Sigmoid colon (tissue), 7 donors: ENCODE measurements around the gene NTM. TPM values are rescaled to one million over a fixed set of nuclear protein-coding genes. Genes with fewer than 3 reads are reported as not detected.

Source experiments
- DNase-seq: peaks from one replicate; pipeline ENCODE4 v3.0.0-alpha.2; 2019
- H3K27ac ChIP-seq, 4 donors: fragments of 200-600 bp; sonication (generic); one replicate each; pipeline ENCODE4 v1.5.1; 2016 to 2019; ENCODE audit warnings: mild to moderate bottlenecking in 1 of 4
- H3K27me3 ChIP-seq, 3 donors: fragments of 200-600 bp; sonication (generic); one replicate each; pipeline ENCODE4 v1.5.1; 2019; ENCODE audit warnings: mild to moderate bottlenecking in 1 of 3
- H3K36me3 ChIP-seq, 4 donors: fragments of 200-600 bp; sonication (generic); one replicate each; pipeline ENCODE4 v1.5.1; 2016 to 2019
- H3K4me1 ChIP-seq, 4 donors: fragments of 200-600 bp; sonication (generic); one replicate each; pipeline ENCODE4 v1.5.1; 2017 to 2019
- H3K4me3 ChIP-seq, 4 donors: fragments of 200-600 bp; sonication (generic); one replicate each; pipeline ENCODE4 v1.5.1; 2017 to 2019; ENCODE audit warnings: mild to moderate bottlenecking in 2 of 4, moderate library complexity in 1 of 4
- H3K9me3 ChIP-seq, 4 donors: fragments of 200-600 bp in 3 of 4; sonication (generic) in 3 of 4; one replicate each; pipeline versions ENCODE4 v1.5.1 to v1.6.1; 2013 to 2019
- CTCF ChIP-seq, 4 experiments: fragments of 450-650 bp in 3 of 4; fragments of 200-600 bp in 1 of 4; IDR thresholded peaks; one replicate each; pipeline ENCODE4 v1.5.1; 2016 to 2019; ENCODE audit warnings: antibody characterized with exemption in 4 of 4, mild to moderate bottlenecking in 3 of 4, moderate library complexity in 2 of 4
- EP300 ChIP-seq, 4 donors: sonication (generic); formaldehyde crosslinking; IDR thresholded peaks; one replicate each; pipeline ENCODE4 v1.6.1; 2017; ENCODE audit warnings: antibody characterized with exemption in 4 of 4
- POLR2A ChIP-seq, 2 donors: fragments of 450-650 bp; IDR thresholded peaks; one replicate each; pipeline ENCODE4 v1.6.1; 2016; ENCODE audit warnings: antibody characterized with exemption in 2 of 2, mild to moderate bottlenecking in 2 of 2, moderate library complexity in 2 of 2
- POLR2AphosphoS5 ChIP-seq, 4 donors: sonication (generic); formaldehyde crosslinking; IDR thresholded peaks; one replicate each; pipeline ENCODE4 v1.6.1; 2017; ENCODE audit warnings: antibody characterized with exemption in 4 of 4
- WGBS, 2 donors: extraction: QIAGEN DNeasy Blood & Tissue Kit; methylation state at CpG; one replicate each; pipeline ENCODE4 v1.1.7; 2013; 5-methylcytosine and 5-hydroxymethylcytosine counted together
- intact Hi-C: fragments of 100-400 bp; cut with DNase I; formaldehyde crosslinking; loops from one replicate; pipeline ENCODE4 v1.15.1; 2023
- polyA plus RNA-seq, 3 donors: library from polyadenylated mRNA; stranded (reverse); fragments of 200-250 nt; gene quantifications; one replicate each; pipeline ENCODE4 v1.2.3, GENCODE V29; 2013
- total RNA-seq, 4 donors: library from RNA; depleted of rRNA; stranded (reverse); fragments of >200 nt; gene quantifications; one replicate each; pipeline ENCODE4 v1.1.0, GENCODE V29; 2016
- donor health status: healthy with polysubstance abuse.
- donor health status: Bipolar disorder and iron deficiency.
- donor health status: healthy.

The NTM gene
- total and polyA plus RNA-seq, 7 donors, result 0.96 to 18.3 (median 6.4) TPM; not detected in 1

- TF ChIP-seq EP300 (IDR thresholded peaks at IDR 0.05), result no peak
- no peak for TF ChIP-seq CTCF (IDR thresholded peaks at IDR 0.05)
- intact Hi-C loops, result no loop called here
- WGBS, 2 donors, result 49 to 61% methylated on average over 3 of the region's 3 CpGs
- H3K9me3 ChIP-seq, result no peaks in the 10 kb centered on the region
- H3K36me3 ChIP-seq, result no peaks in the 10 kb centered on the region
- H3K27ac ChIP-seq, result no peak overlapping the region
- no peak for DNase-seq
- H3K4me3 ChIP-seq, result no peak overlapping the region
- H3K27me3 ChIP-seq, result peaks cover 0 to 6% (median 4%) of the 10 kb centered on the region in 3 donors
- peaks cover 0 to 5% (median under 1%) of the 10 kb centered on the region in 4 donors for H3K4me1 ChIP-seq
These were observed 534.3 kb downstream of the NTM start for GRCh38 chr11:131904756-131905155.

GRCh38 chr11:131906963-131907362 is 536.5 kb downstream of the NTM start:
- WGBS, 2 donors, result 55 to 56% methylated on average over 4 of the region's 4 CpGs
- no peak for DNase-seq
- intact Hi-C loops, result no loop called here

GRCh38 chr11:131907371-131907770 is 537.0 kb downstream of the NTM start:
- WGBS, 2 donors, result 62 to 69% methylated on average over 5 of the region's 5 CpGs
- Histone ChIP-seq H3K4me1 (peaks cover 0 to 25% (median 14%) of the 10 kb centered on the region in 4 donors), H3K36me3 (no peaks in the 10 kb centered on the region), H3K9me3 (no peaks in the 10 kb centered on the region), H3K27ac (no peak overlapping the region), H3K27me3 (peaks cover 3 to 23% (median 10%) of the 10 kb centered on the region in 3 donors), H3K4me3 (no peak overlapping the region)
- TF ChIP-seq CTCF (IDR thresholded peaks at IDR 0.05), result no peak
- no peak for TF ChIP-seq POLR2A (IDR thresholded peaks at IDR 0.05)
- no peak for TF ChIP-seq EP300 (IDR thresholded peaks at IDR 0.05)
- no peak for TF ChIP-seq POLR2AphosphoS5 (IDR thresholded peaks at IDR 0.05)
- DNase-seq, result no peak
- intact Hi-C loops, result no loop called here

More at GRCh38 chr11:131906963-131907362, 536.5 kb downstream of the NTM start:
- TF ChIP-seq CTCF (IDR thresholded peaks at IDR 0.05) (no peak), EP300 (IDR thresholded peaks at IDR 0.05) (no peak), POLR2A (IDR thresholded peaks at IDR 0.05) (no peak), POLR2AphosphoS5 (IDR thresholded peaks at IDR 0.05) (no peak)
- Histone ChIP-seq H3K36me3 (no peaks in the 10 kb centered on the region), H3K4me3 (no peak overlapping the region), H3K27me3 (peaks cover 3 to 23% (median 10%) of the 10 kb centered on the region in 3 donors), H3K4me1 (peaks cover 0 to 23% (median 14%) of the 10 kb centered on the region in 4 donors), H3K9me3 (no peaks in the 10 kb centered on the region), H3K27ac (no peak overlapping the region)

GRCh38 chr11:131908316-131908715 is 537.9 kb downstream of the NTM start:
- intact Hi-C loops, result no loop called here
- TF ChIP-seq POLR2A (IDR thresholded peaks at IDR 0.05), result no peak
- TF ChIP-seq CTCF (IDR thresholded peaks at IDR 0.05), result no peak
- no peak for TF ChIP-seq EP300 (IDR thresholded peaks at IDR 0.05)
- no peak for TF ChIP-seq POLR2AphosphoS5 (IDR thresholded peaks at IDR 0.05)
- DNase-seq, result no peak
- H3K4me3 ChIP-seq, result no peak overlapping the region
- H3K4me1 ChIP-seq, result peaks cover 0 to 25% (median 14%) of the 10 kb centered on the region in 4 donors
- peaks cover 3 to 23% (median 10%) of the 10 kb centered on the region in 3 donors for H3K27me3 ChIP-seq
- 46 to 69% methylated on average over 2 of the region's 2 CpGs for WGBS, 2 donors
- H3K9me3 ChIP-seq, result no peaks in the 10 kb centered on the region
- no peaks in the 10 kb centered on the region for H3K36me3 ChIP-seq
- H3K27ac ChIP-seq, result no peak overlapping the region
